Stimulated activated naive CD4-positive, alpha-beta T cell (primary cell): Measurements from ENCODE around the gene NALF2.
A peak's percentile ranks its signal among the peaks of the same experiment; 100 is the strongest.

ENCODE experiments used
- DNase-seq, 6 experiments: peaks; one replicate each; lab custom pipeline; 2025; lab: John Stamatoyannopoulos, UW

Gene NALF2

GRCh38 chrX:69530306-69530705 lies 26.2 kb downstream of the NALF2 start:
- no peak for DNase-seq

GRCh38 chrX:69531031-69531755 lies 27.1 kb downstream of the NALF2 start:
- DNase-seq, result no peak

- DNase-seq, result no peak
Observed at GRCh38 chrX:69535661-69536060, 31.5 kb downstream of the NALF2 start.

- peak; percentile 17 to 59 (median 51) for DNase-seq
Observed at GRCh38 chrX:69538321-69538876, 34.3 kb downstream of the NALF2 start.

- no peak for DNase-seq
Observed at GRCh38 chrX:69539437-69539836, 35.3 kb downstream of the NALF2 start.

- no peak for DNase-seq
Observed at GRCh38 chrX:69541956-69542355, 37.8 kb downstream of the NALF2 start.

GRCh38 chrX:69543572-69543971 lies 39.4 kb downstream of the NALF2 start:
- no peak for DNase-seq

- no peak for DNase-seq
Observed at GRCh38 chrX:69546417-69546816, 42.3 kb downstream of the NALF2 start.

GRCh38 chrX:69546978-69547377 lies 42.9 kb downstream of the NALF2 start:
- DNase-seq, result no peak

- no peak for DNase-seq
Observed at GRCh38 chrX:69551421-69552009, 47.4 kb downstream of the NALF2 start.

GRCh38 chrX:69552512-69552911 lies 48.4 kb downstream of the NALF2 start:
- no peak for DNase-seq
